GM11168 (cell line): ENCODE data around the gene RYR3.

Experiments
- in situ Hi-C: fragments of 300-500 bp; cut with MboI; formaldehyde crosslinking; loops from one replicate; pipeline ENCODE4 v1.12.0; 2022; ENCODE audit warnings: low sequenced_read_pairs; ENCODE audit not compliant: unreplicated experiment

Gene RYR3

GRCh38 chr15:33730815-33731214 lies 420.0 kb downstream of the RYR3 start:
- in situ Hi-C loops, result no loop called here

- in situ Hi-C loops, result loop anchor here (5.0 kb wide), 1 partner anchor 237 kb away; no protein-coding TSS in a partner anchor
Observed at GRCh38 chr15:33735143-33735542, 424.4 kb downstream of the RYR3 start.

- in situ Hi-C loops, result loop anchor here (5.0 kb wide), 1 partner anchor 237 kb away; no protein-coding TSS in a partner anchor
Observed at GRCh38 chr15:33735637-33736247, 425.0 kb downstream of the RYR3 start.

- in situ Hi-C loops, result loop anchor here (5.0 kb wide), 1 partner anchor 234 kb away; no protein-coding TSS in a partner anchor
Observed at GRCh38 chr15:33737687-33738601, 427.2 kb downstream of the RYR3 start.

GRCh38 chr15:33738941-33739664 lies 428.3 kb downstream of the RYR3 start:
- in situ Hi-C loops, result loop anchor here (5.0 kb wide), 1 partner anchor 233 kb away; no protein-coding TSS in a partner anchor

GRCh38 chr15:33742306-33742705 lies 431.5 kb downstream of the RYR3 start:
- in situ Hi-C loops, result no loop called here

- in situ Hi-C loops, result no loop called here
Observed at GRCh38 chr15:33742800-33743199, 432.0 kb downstream of the RYR3 start.

- in situ Hi-C loops, result no loop called here
Observed at GRCh38 chr15:33746203-33746602, 435.4 kb downstream of the RYR3 start.

GRCh38 chr15:33753012-33753411 lies 442.2 kb downstream of the RYR3 start:
- in situ Hi-C loops, result no loop called here

- in situ Hi-C loops, result no loop called here
Observed at GRCh38 chr15:33754242-33754641, 443.5 kb downstream of the RYR3 start.

GRCh38 chr15:33756961-33757360 lies 446.2 kb downstream of the RYR3 start:
- in situ Hi-C loops, result no loop called here

- in situ Hi-C loops, result no loop called here
Observed at GRCh38 chr15:33757516-33758232, 446.9 kb downstream of the RYR3 start.

GRCh38 chr15:33766389-33766788 lies 455.6 kb downstream of the RYR3 start:
- in situ Hi-C loops, result no loop called here

- in situ Hi-C loops, result no loop called here
Observed at GRCh38 chr15:33768670-33769190, 458.0 kb downstream of the RYR3 start.

GRCh38 chr15:33773969-33774368 lies 463.2 kb downstream of the RYR3 start:
- in situ Hi-C loops, result no loop called here

- in situ Hi-C loops, result no loop called here
Observed at GRCh38 chr15:33778852-33779251, 468.1 kb downstream of the RYR3 start.

- in situ Hi-C loops, result no loop called here
Observed at GRCh38 chr15:33780011-33780768, 469.4 kb downstream of the RYR3 start.

GRCh38 chr15:33782966-33783365 lies 472.2 kb downstream of the RYR3 start:
- in situ Hi-C loops, result no loop called here

- in situ Hi-C loops, result no loop called here
Observed at GRCh38 chr15:33785366-33785765, 474.6 kb downstream of the RYR3 start.
